ENCODE data around the gene CMSS1. TPM values are rescaled to one million over a fixed set of nuclear protein-coding genes. Genes with fewer than 3 reads are reported as not detected.
A peak's percentile ranks its signal among the peaks of the same experiment; 100 is the strongest.

The CMSS1 gene
- polyA plus RNA-seq, 1 donor from 2014 or later = 22.7 TPM

GRCh38 chr3:100127792-100128191, 310.1 kb downstream of the CMSS1 start:
- Mint-ChIP-seq H3K4me1 (no peaks in the 10 kb centered on the region), H3K9me3 (no peaks in the 10 kb centered on the region), H3K27ac (no peak overlapping the region), H3K4me3 (no peak overlapping the region), H3K27me3 (no peaks in the 10 kb centered on the region), H3K36me3 (peaks cover 1% of the 10 kb centered on the region)

GRCh38 chr3:100128565-100128964, 310.9 kb downstream of the CMSS1 start:
- Mint-ChIP-seq H3K4me1 (no peaks in the 10 kb centered on the region), H3K27me3 (no peaks in the 10 kb centered on the region), H3K4me3 (no peak overlapping the region), H3K9me3 (no peaks in the 10 kb centered on the region), H3K36me3 (peaks cover 1% of the 10 kb centered on the region), H3K27ac (no peak overlapping the region)

GRCh38 chr3:100129941-100130340, 312.3 kb downstream of the CMSS1 start:
- Mint-ChIP-seq H3K4me1 (no peaks in the 10 kb centered on the region), H3K9me3 (no peaks in the 10 kb centered on the region), H3K27me3 (no peaks in the 10 kb centered on the region), H3K36me3 (peaks cover 1% of the 10 kb centered on the region), H3K4me3 (no peak overlapping the region), H3K27ac (no peak overlapping the region)

- H3K27me3 Mint-ChIP-seq = no peaks in the 10 kb centered on the region
- no peak overlapping the region for H3K27ac Mint-ChIP-seq
- peaks cover 1% of the 10 kb centered on the region for H3K36me3 Mint-ChIP-seq
- H3K9me3 Mint-ChIP-seq = no peaks in the 10 kb centered on the region
- no peak overlapping the region for H3K4me3 Mint-ChIP-seq
- no peaks in the 10 kb centered on the region for H3K4me1 Mint-ChIP-seq
These were observed 313.6 kb downstream of the CMSS1 start for GRCh38 chr3:100131241-100131640.

- peaks cover 3% of the 10 kb centered on the region for H3K36me3 Mint-ChIP-seq
- H3K4me3 Mint-ChIP-seq = no peak overlapping the region
- no peaks in the 10 kb centered on the region for H3K27me3 Mint-ChIP-seq
- no peaks in the 10 kb centered on the region for H3K9me3 Mint-ChIP-seq
- no peaks in the 10 kb centered on the region for H3K4me1 Mint-ChIP-seq
- H3K27ac Mint-ChIP-seq = no peak overlapping the region
These were observed 319.3 kb downstream of the CMSS1 start for GRCh38 chr3:100136921-100137320.

GRCh38 chr3:100140976-100141375, 323.3 kb downstream of the CMSS1 start:
- Mint-ChIP-seq H3K9me3 (peaks cover 3 to 10% (median 4%) of the 10 kb centered on the region in 3 donors), H3K4me3 (no peak overlapping the region), H3K27me3 (no peaks in the 10 kb centered on the region), H3K36me3 (peaks cover 5% of the 10 kb centered on the region), H3K27ac (no peak overlapping the region), H3K4me1 (peaks cover 0 to 2% (median 0%) of the 10 kb centered on the region in 3 donors)

GRCh38 chr3:100141586-100141985, 323.9 kb downstream of the CMSS1 start:
- peaks cover 3 to 10% (median 4%) of the 10 kb centered on the region in 3 donors for H3K9me3 Mint-ChIP-seq
- no peak overlapping the region for H3K27ac Mint-ChIP-seq
- no peak overlapping the region for H3K4me3 Mint-ChIP-seq
- H3K36me3 Mint-ChIP-seq = peaks cover 5% of the 10 kb centered on the region
- H3K4me1 Mint-ChIP-seq = peaks cover 0 to 4% (median 0%) of the 10 kb centered on the region in 3 donors
- no peaks in the 10 kb centered on the region for H3K27me3 Mint-ChIP-seq

GRCh38 chr3:100144255-100144866, 326.7 kb downstream of the CMSS1 start:
- Mint-ChIP-seq H3K27ac (no peak overlapping the region), H3K27me3 (no peaks in the 10 kb centered on the region), H3K9me3 (peaks cover 3 to 10% (median 4%) of the 10 kb centered on the region in 3 donors), H3K4me3 (no peak overlapping the region), H3K36me3 (peaks cover 8% of the 10 kb centered on the region), H3K4me1 (peaks cover 0 to 7% (median 0%) of the 10 kb centered on the region in 3 donors)

GRCh38 chr3:100149130-100149529, 331.5 kb downstream of the CMSS1 start:
- Mint-ChIP-seq H3K27me3 (no peaks in the 10 kb centered on the region), H3K4me3 (no peak overlapping the region), H3K4me1 (peaks cover 0 to 7% (median 0%) of the 10 kb centered on the region in 3 donors), H3K9me3 (no peaks in the 10 kb centered on the region), H3K27ac (peak overlapping the region in 1 of 3 donors; percentile 74), H3K36me3 (peaks cover 20% of the 10 kb centered on the region)

GRCh38 chr3:100149713-100150415, 332.2 kb downstream of the CMSS1 start:
- H3K4me3 Mint-ChIP-seq = no peak overlapping the region
- H3K4me1 Mint-ChIP-seq = peaks cover 0 to 7% (median 0%) of the 10 kb centered on the region in 3 donors
- H3K36me3 Mint-ChIP-seq = peaks cover 21% of the 10 kb centered on the region
- H3K9me3 Mint-ChIP-seq = peaks cover 0 to under 1% (median under 1%) of the 10 kb centered on the region in 3 donors
- no peaks in the 10 kb centered on the region for H3K27me3 Mint-ChIP-seq
- no peak overlapping the region for H3K27ac Mint-ChIP-seq

- Mint-ChIP-seq H3K4me1 (peaks cover 0 to 7% (median 0%) of the 10 kb centered on the region in 3 donors), H3K27me3 (no peaks in the 10 kb centered on the region), H3K36me3 (peaks cover 27% of the 10 kb centered on the region), H3K4me3 (no peak overlapping the region), H3K27ac (no peak overlapping the region), H3K9me3 (peaks cover 3 to 6% (median 4%) of the 10 kb centered on the region in 3 donors)
These were observed 332.8 kb downstream of the CMSS1 start for GRCh38 chr3:100150473-100150872.

GRCh38 chr3:100151024-100151707, 333.5 kb downstream of the CMSS1 start:
- H3K4me1 Mint-ChIP-seq = peaks cover 0 to 7% (median 0%) of the 10 kb centered on the region in 3 donors
- no peaks in the 10 kb centered on the region for H3K27me3 Mint-ChIP-seq
- H3K9me3 Mint-ChIP-seq = peaks cover 3 to 6% (median 4%) of the 10 kb centered on the region in 3 donors
- peaks cover 30% of the 10 kb centered on the region for H3K36me3 Mint-ChIP-seq
- H3K4me3 Mint-ChIP-seq = no peak overlapping the region
- no peak overlapping the region for H3K27ac Mint-ChIP-seq

GRCh38 chr3:100154171-100154570, 336.5 kb downstream of the CMSS1 start:
- no peak overlapping the region for H3K27ac Mint-ChIP-seq
- no peaks in the 10 kb centered on the region for H3K27me3 Mint-ChIP-seq
- H3K9me3 Mint-ChIP-seq = peaks cover 6 to 10% (median 7%) of the 10 kb centered on the region in 3 donors
- H3K4me3 Mint-ChIP-seq = no peak overlapping the region
- peaks cover 35% of the 10 kb centered on the region for H3K36me3 Mint-ChIP-seq
- peaks cover 0 to 2% (median 0%) of the 10 kb centered on the region in 3 donors for H3K4me1 Mint-ChIP-seq

- Mint-ChIP-seq H3K27ac (no peak overlapping the region), H3K27me3 (no peaks in the 10 kb centered on the region), H3K4me1 (no peaks in the 10 kb centered on the region), H3K4me3 (no peak overlapping the region), H3K9me3 (peaks cover 6 to 10% (median 7%) of the 10 kb centered on the region in 3 donors), H3K36me3 (peaks cover 32% of the 10 kb centered on the region)
These were observed 337.5 kb downstream of the CMSS1 start for GRCh38 chr3:100155128-100155527.

GRCh38 chr3:100155590-100155989, 337.9 kb downstream of the CMSS1 start:
- H3K4me3 Mint-ChIP-seq = no peak overlapping the region
- no peaks in the 10 kb centered on the region for H3K27me3 Mint-ChIP-seq
- H3K36me3 Mint-ChIP-seq = peaks cover 32% of the 10 kb centered on the region
- H3K9me3 Mint-ChIP-seq = peaks cover 6 to 10% (median 7%) of the 10 kb centered on the region in 3 donors
- H3K27ac Mint-ChIP-seq = no peak overlapping the region
- no peaks in the 10 kb centered on the region for H3K4me1 Mint-ChIP-seq

All from IgD-negative memory B cell (primary cell).